Measurements from ENCODE around the gene MDFI. TPM values are rescaled to one million over a fixed set of nuclear protein-coding genes. Genes with fewer than 3 reads are reported as not detected.

MDFI gene
- polyA plus RNA-seq, 1 of the 3 experiments (the other 2 are of a cell fraction), result 7.0 TPM

GRCh38 chr6:41602864-41603608, 35.2 kb upstream of the MDFI start (continued):
- TF ChIP-seq IRF3 (IDR thresholded peaks at IDR 0.05; ENCODE audit: low read depth, low read length) (no peak), USF2 (IDR thresholded peaks at IDR 0.05; ENCODE audit: borderline replicate concordance, low read depth, low read length) (no peak), EZH2phosphoT487 (IDR thresholded peaks at IDR 0.05; ENCODE audit: borderline replicate concordance, low read depth) (no peak), JUND (IDR thresholded peaks at IDR 0.05) (no peak), CTCF (IDR thresholded peaks at IDR 0.05) (peak; percentile 95), TEAD4 (IDR thresholded peaks at IDR 0.05; ENCODE audit: borderline replicate concordance, insufficient read depth) (no peak), ZBTB33 (IDR thresholded peaks at IDR 0.05; ENCODE audit: borderline replicate concordance, low read depth) (no peak), EP300 (IDR thresholded peaks at IDR 0.05; ENCODE audit: borderline replicate concordance in 1 of 2, low read depth in 1 of 2, low read length in 1 of 2) (no peak), NFIC (IDR thresholded peaks at IDR 0.05; ENCODE audit: borderline replicate concordance) (peak; percentile 4; the same call in 1 of the 2 replicates), RFX5 (IDR thresholded peaks at IDR 0.05; ENCODE audit: low read length) (no peak), YY1 (IDR thresholded peaks at IDR 0.05; ENCODE audit: low read depth) (no peak), SIN3A (IDR thresholded peaks at IDR 0.05; ENCODE audit: borderline replicate concordance, low read depth, low read length) (0 out of 2 replicates have a peak, but pooled peaks have one; percentile 39), GABPA (IDR thresholded peaks at IDR 0.05; ENCODE audit: low read depth) (peak; percentile 44; the same call in 1 of the 2 replicates), MEF2A (IDR thresholded peaks at IDR 0.05; ENCODE audit: borderline replicate concordance, low read depth) (no peak), RCOR1 (IDR thresholded peaks at IDR 0.05; ENCODE audit: low read length) (0 out of 2 replicates have a peak, but pooled peaks have one; percentile 45), USF1 (IDR thresholded peaks at IDR 0.05; ENCODE audit: borderline replicate concordance, low read depth) (no peak), MXI1 (IDR thresholded peaks at IDR 0.05; ENCODE audit: low read depth, low read length) (no peak), SMC3 (IDR thresholded peaks at IDR 0.05; ENCODE audit: low read depth, low read length) (peak; percentile 98), CHD2 (IDR thresholded peaks at IDR 0.05; ENCODE audit: low read length, partially characterized antibody) (peak; percentile 77)

Measured in SK-N-SH (cell line).